T47D (cell line): Measurements from ENCODE around the gene RPRD1B.

Source experiments
- DNase-seq, 2 experiments: peaks; one replicate each; pipeline versions ENCODE4 v3.0.0 to v3.0.0-alpha.2; 2011 to 2012; ENCODE audit warnings: low read depth in 1 of 2, low spot score in 1 of 2
- JUND ChIP-seq: IDR thresholded peaks from 2 replicates; pipeline ENCODE4 v1.6.1; 2012; ENCODE audit warnings: low read depth
- in situ Hi-C: cut with HindIII; loops from 2 replicates; pipeline ENCODE4 v1.10.0; 2016; ENCODE audit warnings: low sequenced_read_pairs, low pct_unique_long_range_greater_than_20kb

Gene RPRD1B

GRCh38 chr20:38136421-38137245 lies 103.1 kb downstream of the RPRD1B start:
- no peak for DNase-seq
- in situ Hi-C loops: no loop called here
- no peak for TF ChIP-seq JUND

GRCh38 chr20:38137441-38138037 lies 104.0 kb downstream of the RPRD1B start:
- no peak for TF ChIP-seq JUND
- in situ Hi-C loops: no loop called here
- DNase-seq: no peak

GRCh38 chr20:38138086-38138778 lies 104.7 kb downstream of the RPRD1B start:
- no peak for TF ChIP-seq JUND
- no peak for DNase-seq
- in situ Hi-C loops: no loop called here

GRCh38 chr20:38139156-38139912 lies 105.8 kb downstream of the RPRD1B start:
- in situ Hi-C loops: no loop called here
- no peak for TF ChIP-seq JUND
- peak in 1 of 2 experiments; percentile 52 for DNase-seq

GRCh38 chr20:38139977-38140753 lies 106.6 kb downstream of the RPRD1B start:
- in situ Hi-C loops: no loop called here
- no peak for TF ChIP-seq JUND
- DNase-seq: no peak

- no peak for DNase-seq
- TF ChIP-seq JUND: no peak
- in situ Hi-C loops: no loop called here
Measured at GRCh38 chr20:38141204-38141888, 107.8 kb downstream of the RPRD1B start.
